AG04450 (cell line): ENCODE results near the gene FKBP1B. TPM values are rescaled to one million over a fixed set of nuclear protein-coding genes. Genes with fewer than 3 reads are reported as not detected.

Experiments used
- CTCF ChIA-PET: fragments of 300-600, 350-600 bp; formaldehyde crosslinking; extraction: SDS; loops from one replicate; lab custom pipeline; 2022; ENCODE audit warnings: antibody characterized with exemption, inconsistent platforms; lab: Charles Lee
- POLR2A ChIA-PET: fragments of 350-600 bp; formaldehyde crosslinking; extraction: SDS; loops from one replicate; lab custom pipeline; 2021; ENCODE audit warnings: antibody characterized with exemption, inconsistent platforms; lab: Yijun Ruan, JAX
- DNase-seq: peaks from one replicate; pipeline ENCODE4 v3.0.0-alpha.2; 2011; ENCODE audit warnings: low read depth, low spot score
- H3K27ac ChIP-seq: one replicate; pipeline ENCODE4 v1.5.1; 2012; ENCODE audit warnings: low read depth, low read length, control low read depth
- H3K27me3 ChIP-seq: one replicate; pipeline ENCODE4 v1.6.0; 2012; ENCODE audit warnings: low read length; ENCODE audit not compliant: control insufficient read depth, insufficient read depth
- H3K4me3 ChIP-seq: 2 replicates; pipeline ENCODE4 v1.5.1; 2011; ENCODE audit warnings: mild to moderate bottlenecking, low read depth, low read length, control low read depth
- H3K9me3 ChIP-seq: 2 replicates; pipeline ENCODE4 v1.5.1; 2012; ENCODE audit warnings: low read length; ENCODE audit not compliant: control insufficient read depth, insufficient read depth
- polyA plus RNA-seq: library from polyadenylated mRNA; depleted of rRNA; stranded (reverse); fragments of >200 nt; gene quantifications from 2 replicates; pipeline ENCODE4 v1.2.3, GENCODE V29; 2011
- TF ChIP-seq, protein P1 (sequence below): IDR thresholded peaks from 2 replicates; pipeline ENCODE4 v1.5.1; 2011; ENCODE audit warnings: low read depth, low read length, control low read depth, inconsistent platforms

The FKBP1B gene
- polyA plus RNA-seq, 1 experiment, result 19.7 TPM

GRCh38 chr2:24018241-24018640 lies 31.3 kb upstream of the FKBP1B start:
- TF ChIP-seq, protein P1, sequence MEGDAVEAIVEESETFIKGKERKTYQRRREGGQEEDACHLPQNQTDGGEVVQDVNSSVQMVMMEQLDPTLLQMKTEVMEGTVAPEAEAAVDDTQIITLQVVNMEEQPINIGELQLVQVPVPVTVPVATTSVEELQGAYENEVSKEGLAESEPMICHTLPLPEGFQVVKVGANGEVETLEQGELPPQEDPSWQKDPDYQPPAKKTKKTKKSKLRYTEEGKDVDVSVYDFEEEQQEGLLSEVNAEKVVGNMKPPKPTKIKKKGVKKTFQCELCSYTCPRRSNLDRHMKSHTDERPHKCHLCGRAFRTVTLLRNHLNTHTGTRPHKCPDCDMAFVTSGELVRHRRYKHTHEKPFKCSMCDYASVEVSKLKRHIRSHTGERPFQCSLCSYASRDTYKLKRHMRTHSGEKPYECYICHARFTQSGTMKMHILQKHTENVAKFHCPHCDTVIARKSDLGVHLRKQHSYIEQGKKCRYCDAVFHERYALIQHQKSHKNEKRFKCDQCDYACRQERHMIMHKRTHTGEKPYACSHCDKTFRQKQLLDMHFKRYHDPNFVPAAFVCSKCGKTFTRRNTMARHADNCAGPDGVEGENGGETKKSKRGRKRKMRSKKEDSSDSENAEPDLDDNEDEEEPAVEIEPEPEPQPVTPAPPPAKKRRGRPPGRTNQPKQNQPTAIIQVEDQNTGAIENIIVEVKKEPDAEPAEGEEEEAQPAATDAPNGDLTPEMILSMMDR, result no peak
- POLR2A ChIA-PET, result no interaction called here
- Histone ChIP-seq H3K4me3 (no peak overlapping the region), H3K9me3 (no peaks in the 10 kb centered on the region; the same call in 1 of the 2 replicates), H3K27me3 (no peaks in the 10 kb centered on the region), H3K27ac (no peak overlapping the region)
- DNase-seq, result no peak
- CTCF ChIA-PET, result no interaction called here

DNA sequence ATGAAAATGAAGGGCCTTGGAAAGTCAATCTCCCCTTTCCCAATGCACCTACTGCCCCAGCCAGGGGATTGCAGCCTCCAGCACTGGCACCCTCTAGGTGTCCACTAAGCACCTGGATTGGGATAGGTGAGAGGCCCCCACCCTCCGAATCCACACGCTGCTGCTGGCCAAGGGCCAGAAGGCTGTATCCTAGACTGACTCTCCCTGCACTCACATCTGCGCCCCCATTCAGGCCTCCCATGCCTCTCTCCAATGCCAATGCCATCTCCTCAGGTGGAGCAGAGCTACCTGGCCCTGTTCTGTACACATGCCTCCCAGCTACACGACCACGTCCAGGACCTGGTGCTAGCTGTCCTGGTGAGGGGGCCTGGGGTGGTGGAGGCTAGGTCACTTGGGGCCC lies 29.8 kb upstream of the FKBP1B start:
- no peak overlapping the region for H3K4me3 ChIP-seq
- no peaks in the 10 kb centered on the region for H3K27me3 ChIP-seq
- no peak for DNase-seq
- TF ChIP-seq, protein P1, result no peak
- CTCF ChIA-PET, result no interaction called here
- no peaks in the 10 kb centered on the region; the same call in 1 of the 2 replicates for H3K9me3 ChIP-seq
- H3K27ac ChIP-seq, result no peak overlapping the region
- POLR2A ChIA-PET, result interaction anchor here (0.5 kb wide), 1 partner anchor 26 kb away, joined by 3 read pairs; no protein-coding TSS in a partner anchor

GRCh38 chr2:24020244-24020643 lies 29.3 kb upstream of the FKBP1B start:
- DNase-seq, result no peak
- TF ChIP-seq, protein P1, result no peak
- Histone ChIP-seq H3K9me3 (no peaks in the 10 kb centered on the region; the same call in 1 of the 2 replicates), H3K27ac (no peak overlapping the region), H3K27me3 (no peaks in the 10 kb centered on the region), H3K4me3 (no peak overlapping the region)
- ChIA-PET POLR2A (interaction anchor here (0.5 kb wide), 1 partner anchor 26 kb away, joined by 3 read pairs; no protein-coding TSS in a partner anchor), CTCF (no interaction called here)

DNA sequence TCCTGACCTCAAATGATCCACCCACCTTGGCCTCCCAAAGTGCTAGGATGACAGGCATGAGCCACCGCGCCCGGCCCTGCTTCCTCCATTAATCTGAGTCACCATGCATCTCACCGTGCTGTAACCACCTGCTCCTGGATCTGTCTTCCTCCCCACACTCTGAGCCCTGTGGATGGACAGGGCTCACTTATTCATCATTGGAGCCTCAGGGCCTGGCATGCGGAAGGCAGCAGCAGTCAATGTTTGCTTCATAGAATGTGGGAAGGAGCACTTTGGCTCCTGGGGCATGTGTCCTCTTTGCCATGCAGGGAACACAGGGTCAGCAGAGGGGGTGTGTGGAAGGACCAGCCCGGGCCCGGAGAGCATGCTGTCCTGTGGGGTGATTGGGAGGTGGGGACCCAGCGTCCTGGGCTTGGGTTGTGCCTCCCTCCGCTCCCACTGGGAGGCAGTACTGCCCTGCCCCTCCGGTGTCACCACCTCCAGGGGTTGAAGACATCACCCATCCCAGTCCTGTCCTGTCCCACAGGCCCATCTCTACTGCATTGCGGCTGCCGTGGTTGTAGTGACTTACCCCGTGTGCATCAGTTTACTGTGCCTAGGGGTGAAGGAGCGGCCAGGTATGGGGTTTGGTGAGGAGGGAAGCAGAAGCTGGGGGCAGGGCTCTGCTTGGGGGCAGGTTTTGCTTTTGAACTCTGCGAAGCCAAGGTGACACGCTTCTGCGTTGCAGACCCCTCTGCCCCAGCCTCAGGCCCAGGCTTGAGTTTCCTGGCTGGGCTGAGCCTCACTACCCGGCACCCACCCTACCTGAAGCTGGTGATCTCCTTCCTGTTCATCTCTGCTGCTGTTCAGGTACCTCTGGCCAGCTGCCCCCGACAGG lies 28.2 kb upstream of the FKBP1B start:
- TF ChIP-seq, protein P1, result no peak
- H3K27me3 ChIP-seq, result no peaks in the 10 kb centered on the region
- POLR2A ChIA-PET, result no interaction called here

More for the DNA sequence above, 28.2 kb upstream of the FKBP1B start:
- Histone ChIP-seq H3K9me3 (no peaks in the 10 kb centered on the region; the same call in 1 of the 2 replicates), H3K4me3 (no peak overlapping the region), H3K27ac (no peak overlapping the region)
- CTCF ChIA-PET, result interaction anchor here (1.1 kb wide), 1 partner anchor 94 kb away, joined by 3 read pairs; the partner anchor contains the start of gene ATAD2B
- DNase-seq, result no peak
